Endothelial cell of umbilical vein (primary cell): ENCODE results near the gene ANO9.

Experiments
- CTCF ChIP-seq, 2 donors: IDR thresholded peaks; 1 replicate in 1 of 2; 2 replicates in 1 of 2; pipeline ENCODE4 v1.5.1; 2011; ENCODE audit warnings: low read length in 2 of 2, mild to moderate bottlenecking in 2 of 2, moderate library complexity in 2 of 2, control low read depth in 1 of 2, inconsistent platforms in 1 of 2, low read depth in 1 of 2; ENCODE audit not compliant: insufficient read depth in 1 of 2; ENCODE audit errors: extremely low read depth in 1 of 2
- EZH2 ChIP-seq: IDR thresholded peaks from 2 replicates; pipeline ENCODE4 v1.6.1; 2012; ENCODE audit warnings: borderline replicate concordance, low read depth, mild to moderate bottlenecking, moderate library complexity, low read length, inconsistent platforms; ENCODE audit not compliant: severe bottlenecking
- FOS ChIP-seq: IDR thresholded peaks from 2 replicates; pipeline ENCODE4 v1.6.1; 2011; ENCODE audit warnings: mild to moderate bottlenecking, low read length, moderate library complexity, borderline replicate concordance; ENCODE audit not compliant: insufficient read depth
- GATA2 ChIP-seq: IDR thresholded peaks from 2 replicates; pipeline ENCODE4 v1.7.0; 2011; ENCODE audit warnings: low read depth, mild to moderate bottlenecking, moderate library complexity, mixed read lengths, low read length; ENCODE audit not compliant: insufficient read length, insufficient read depth
- JUN ChIP-seq: IDR thresholded peaks from 2 replicates; pipeline ENCODE4 v1.6.1; 2011; ENCODE audit warnings: borderline replicate concordance, low read depth; ENCODE audit not compliant: insufficient read length, insufficient read depth
- MAX ChIP-seq: IDR thresholded peaks from 2 replicates; pipeline ENCODE4 v1.6.1; 2011; ENCODE audit not compliant: insufficient read depth, insufficient read length
- MYC ChIP-seq: IDR thresholded peaks from one replicate; pipeline ENCODE4 v1.6.1; 2011; ENCODE audit warnings: mild to moderate bottlenecking, low read depth, low read length
- POLR2A ChIP-seq: IDR thresholded peaks from 2 replicates; pipeline ENCODE4 v1.6.1; 2012; ENCODE audit warnings: low read depth, mild to moderate bottlenecking, control low read depth, low read length
- POLR2AphosphoS5 ChIP-seq: IDR thresholded peaks from 2 replicates; pipeline ENCODE4 v1.6.1; 2012; ENCODE audit warnings: low read depth, mild to moderate bottlenecking, control low read depth, low read length, moderate library complexity; ENCODE audit not compliant: insufficient read depth

GRCh38 chr11:450809-451451 lies 9.1 kb upstream of the ANO9 start:
- TF ChIP-seq CTCF (IDR thresholded peaks at IDR 0.05; ENCODE audit: extremely low read depth in 1 of 2, insufficient read depth in 1 of 2, low read depth in 1 of 2, low read length in 2 of 2): peak in 1 of 2 donors; percentile 27
- TF ChIP-seq POLR2AphosphoS5: no peak
- TF ChIP-seq POLR2A: no peak
- TF ChIP-seq FOS: no peak
- peak; percentile 83 for TF ChIP-seq MYC
- TF ChIP-seq GATA2: no peak
- peak; percentile 83 for TF ChIP-seq MAX
- no peak for TF ChIP-seq JUN
- TF ChIP-seq EZH2: no peak
